Stimulated activated naive CD8-positive, alpha-beta T cell treated with anti-CD3 and anti-CD28 coated beads, Interleukin-15, amount 100 ng/mL, for 72 hours (primary cell): Measurements from ENCODE around the gene MED10.

Source experiments
- ATAC-seq: fragments of 150-1000 bp; cut with Tn5 transposase; 2 replicates; pipeline ENCODE4 v1.10.0; 2021; ENCODE audit warnings: mild to moderate bottlenecking, moderate library complexity
- DNase-seq, 2 donors: peaks; one replicate each; pipeline ENCODE4 v3.0.0; 2021 to 2022
- H3K27ac Mint-ChIP-seq, 2 donors: one replicate each; pipeline ENCODE4 v1.8.0; 2022; ENCODE audit warnings: mild to moderate bottlenecking in 2 of 2, mixed read lengths in 2 of 2, moderate library complexity in 2 of 2
- H3K27me3 Mint-ChIP-seq: one replicate; pipeline ENCODE4 v1.8.0; 2022; ENCODE audit warnings: mixed read lengths
- H3K4me1 Mint-ChIP-seq: one replicate; pipeline ENCODE4 v1.8.0; 2022; ENCODE audit warnings: mild to moderate bottlenecking, mixed read lengths
- H3K4me3 Mint-ChIP-seq, 2 donors: one replicate each; pipeline ENCODE4 v1.8.0; 2022; ENCODE audit warnings: mild to moderate bottlenecking in 2 of 2, mixed read lengths in 2 of 2, moderate library complexity in 1 of 2
- H3K9me3 Mint-ChIP-seq, 2 donors: one replicate each; pipeline ENCODE4 v1.8.0; 2022; ENCODE audit warnings: mixed read lengths in 2 of 2

MED10 gene

GRCh38 chr5:6350277-6351090 is 27.9 kb downstream of the MED10 start:
- Mint-ChIP-seq H3K27me3 (no peaks in the 10 kb centered on the region), H3K4me1 (peaks cover 14% of the 10 kb centered on the region), H3K4me3 (no peak overlapping the region), H3K9me3 (no peaks in the 10 kb centered on the region), H3K27ac (no peak overlapping the region)
- DNase-seq = no peak
- ATAC-seq = no peak

- DNase-seq (no peak), ATAC-seq (no peak)
- Mint-ChIP-seq H3K27ac (no peak overlapping the region), H3K4me3 (no peak overlapping the region), H3K4me1 (peaks cover 14% of the 10 kb centered on the region), H3K27me3 (no peaks in the 10 kb centered on the region), H3K9me3 (no peaks in the 10 kb centered on the region)
Measured at GRCh38 chr5:6349387-6349786, 29.0 kb downstream of the MED10 start.

- Mint-ChIP-seq H3K4me3 (no peak overlapping the region), H3K27me3 (no peaks in the 10 kb centered on the region), H3K27ac (no peak overlapping the region)
Measured at GRCh38 chr5:6348476-6349000, 29.8 kb downstream of the MED10 start.

GRCh38 chr5:6347673-6348072 is 30.7 kb downstream of the MED10 start:
- H3K4me1 Mint-ChIP-seq = peaks cover 14% of the 10 kb centered on the region

More at GRCh38 chr5:6348476-6349000, 29.8 kb downstream of the MED10 start:
- peaks cover 14% of the 10 kb centered on the region for H3K4me1 Mint-ChIP-seq
- DNase-seq (no peak), ATAC-seq (no peak)
- no peaks in the 10 kb centered on the region for H3K9me3 Mint-ChIP-seq

GRCh38 chr5:6347165-6347564 is 31.2 kb downstream of the MED10 start:
- H3K4me1 Mint-ChIP-seq = peaks cover 10% of the 10 kb centered on the region
- no peak for ATAC-seq
- H3K27ac Mint-ChIP-seq = no peak overlapping the region
- no peaks in the 10 kb centered on the region for H3K27me3 Mint-ChIP-seq
- no peak overlapping the region for H3K4me3 Mint-ChIP-seq
- DNase-seq = no peak
- H3K9me3 Mint-ChIP-seq = no peaks in the 10 kb centered on the region

More at GRCh38 chr5:6347673-6348072, 30.7 kb downstream of the MED10 start:
- Mint-ChIP-seq H3K4me3 (no peak overlapping the region), H3K27ac (no peak overlapping the region), H3K27me3 (no peaks in the 10 kb centered on the region), H3K9me3 (no peaks in the 10 kb centered on the region)
- DNase-seq = no peak
- no peak for ATAC-seq

- no peaks in the 10 kb centered on the region for H3K4me1 Mint-ChIP-seq
- no peaks in the 10 kb centered on the region for H3K27me3 Mint-ChIP-seq
- H3K4me3 Mint-ChIP-seq = no peak overlapping the region
- H3K9me3 Mint-ChIP-seq = no peaks in the 10 kb centered on the region
- no peak overlapping the region for H3K27ac Mint-ChIP-seq
- no peak for DNase-seq
- no peak for ATAC-seq
Measured at GRCh38 chr5:6344593-6344989, 33.8 kb downstream of the MED10 start.

GRCh38 chr5:6343951-6344592 is 34.3 kb downstream of the MED10 start:
- Mint-ChIP-seq H3K9me3 (no peaks in the 10 kb centered on the region), H3K4me3 (no peak overlapping the region), H3K4me1 (no peaks in the 10 kb centered on the region), H3K27ac (no peak overlapping the region), H3K27me3 (no peaks in the 10 kb centered on the region)
- DNase-seq = no peak
- ATAC-seq = no peak

- no peak overlapping the region for H3K27ac Mint-ChIP-seq
- ATAC-seq (no peak), DNase-seq (no peak)
- H3K9me3 Mint-ChIP-seq = no peaks in the 10 kb centered on the region
- no peak overlapping the region for H3K4me3 Mint-ChIP-seq
- H3K27me3 Mint-ChIP-seq = no peaks in the 10 kb centered on the region
- no peaks in the 10 kb centered on the region for H3K4me1 Mint-ChIP-seq
Measured at GRCh38 chr5:6342689-6343315, 35.5 kb downstream of the MED10 start.

- ATAC-seq (no peak), DNase-seq (no peak)
- no peak overlapping the region for H3K4me3 Mint-ChIP-seq
- no peak overlapping the region for H3K27ac Mint-ChIP-seq
- H3K27me3 Mint-ChIP-seq = no peaks in the 10 kb centered on the region
- no peaks in the 10 kb centered on the region for H3K4me1 Mint-ChIP-seq
- no peaks in the 10 kb centered on the region for H3K9me3 Mint-ChIP-seq
Measured at GRCh38 chr5:6340100-6340499, 38.2 kb downstream of the MED10 start.

- H3K4me3 Mint-ChIP-seq = no peak overlapping the region
- H3K27ac Mint-ChIP-seq = no peak overlapping the region
- no peaks in the 10 kb centered on the region for H3K27me3 Mint-ChIP-seq
- ATAC-seq (no peak), DNase-seq (no peak)
- H3K9me3 Mint-ChIP-seq = no peaks in the 10 kb centered on the region
- H3K4me1 Mint-ChIP-seq = no peaks in the 10 kb centered on the region
Measured at GRCh38 chr5:6338871-6339270, 39.5 kb downstream of the MED10 start.

- Mint-ChIP-seq H3K9me3 (no peaks in the 10 kb centered on the region), H3K4me1 (no peaks in the 10 kb centered on the region), H3K4me3 (no peak overlapping the region), H3K27me3 (no peaks in the 10 kb centered on the region), H3K27ac (no peak overlapping the region)
- ATAC-seq (no peak), DNase-seq (no peak)
Measured at GRCh38 chr5:6338135-6338534, 40.2 kb downstream of the MED10 start.

- ATAC-seq = no peak
- no peak for DNase-seq
- no peaks in the 10 kb centered on the region for H3K4me1 Mint-ChIP-seq
- H3K27ac Mint-ChIP-seq = peak overlapping the region in 1 of 2 donors; percentile 16
- H3K27me3 Mint-ChIP-seq = no peaks in the 10 kb centered on the region
- H3K4me3 Mint-ChIP-seq = no peak overlapping the region
- peaks cover 17 to 26% of the 10 kb centered on the region in 2 donors for H3K9me3 Mint-ChIP-seq
Measured at GRCh38 chr5:6333182-6333905, 45.0 kb downstream of the MED10 start.

GRCh38 chr5:6328173-6328572 is 50.2 kb downstream of the MED10 start:
- no peak overlapping the region for H3K27ac Mint-ChIP-seq
- no peak overlapping the region for H3K4me3 Mint-ChIP-seq
- H3K27me3 Mint-ChIP-seq = no peaks in the 10 kb centered on the region
- no peak for DNase-seq
- no peak for ATAC-seq
- no peaks in the 10 kb centered on the region for H3K4me1 Mint-ChIP-seq
- peaks cover 17 to 26% of the 10 kb centered on the region in 2 donors for H3K9me3 Mint-ChIP-seq

GRCh38 chr5:6326776-6327175 is 51.6 kb downstream of the MED10 start:
- H3K4me3 Mint-ChIP-seq = no peak overlapping the region
- ATAC-seq = no peak
- no peak for DNase-seq
- no peak overlapping the region for H3K27ac Mint-ChIP-seq
- no peaks in the 10 kb centered on the region for H3K27me3 Mint-ChIP-seq
- no peaks in the 10 kb centered on the region for H3K4me1 Mint-ChIP-seq
- peaks cover 17 to 26% of the 10 kb centered on the region in 2 donors for H3K9me3 Mint-ChIP-seq

- ATAC-seq = no peak
- H3K4me1 Mint-ChIP-seq = no peaks in the 10 kb centered on the region
- H3K4me3 Mint-ChIP-seq = no peak overlapping the region
- no peak for DNase-seq
- H3K27ac Mint-ChIP-seq = no peak overlapping the region
- peaks cover 0 to 8% of the 10 kb centered on the region in 2 donors for H3K9me3 Mint-ChIP-seq
- H3K27me3 Mint-ChIP-seq = no peaks in the 10 kb centered on the region
Measured at GRCh38 chr5:6322163-6322713, 56.1 kb downstream of the MED10 start.
